HepG2 (cell line): ENCODE data around the gene SYS1. TPM values are rescaled to one million over a fixed set of nuclear protein-coding genes. Genes with fewer than 3 reads are reported as not detected.
A peak's percentile ranks its signal among the peaks of the same experiment; 100 is the strongest.

Experiments
- ASH2L ChIP-seq: fragments of 300-600, 200-600 bp; sonication (generic); IDR thresholded peaks from 2 replicates; pipeline ENCODE4 v1.7.0; 2017; ENCODE audit warnings: low read depth, mild to moderate bottlenecking, moderate library complexity, mixed read lengths, low read length; ENCODE audit not compliant: insufficient read length
- BRD4 ChIP-seq: sonication (generic); formaldehyde crosslinking; IDR thresholded peaks from 2 replicates; pipeline ENCODE4 v1.4.0; 2020; ENCODE audit warnings: missing genetic modification reagents
- ELF1 ChIP-seq: sonication (generic); formaldehyde crosslinking; IDR thresholded peaks from 2 replicates; pipeline ENCODE4 v1.4.0; 2020; ENCODE audit warnings: missing genetic modification reagents
- KLF15 ChIP-seq: sonication (generic); formaldehyde crosslinking; IDR thresholded peaks from 2 replicates; pipeline ENCODE4 v1.8.1; 2023; ENCODE audit warnings: borderline replicate concordance, mild to moderate bottlenecking, inconsistent platforms, missing genetic modification reagents, mixed read lengths
- LCORL ChIP-seq, 2 experiments: fragments of 450-650 bp in 1 of 2; sonication (generic) in 1 of 2; formaldehyde crosslinking in 1 of 2; IDR thresholded peaks; 2 replicates each; pipeline versions ENCODE4 v1.5.0 to v1.6.1; 2017 to 2020; ENCODE audit warnings: antibody characterized with exemption in 1 of 2, missing genetic modification reagents in 1 of 2
- MEIS2 ChIP-seq: sonication (generic); formaldehyde crosslinking; IDR thresholded peaks from 2 replicates; pipeline ENCODE4 v1.9.0; 2021; ENCODE audit warnings: mild to moderate bottlenecking, missing genetic modification reagents
- NKX3-1 ChIP-seq: sonication (generic); formaldehyde crosslinking; IDR thresholded peaks from 2 replicates; pipeline ENCODE4 v1.5.0; 2020; ENCODE audit warnings: missing genetic modification reagents
- TEAD3 ChIP-seq: optimal IDR thresholded peaks from 2 replicates; pipeline ENCODE3; 2016; ENCODE audit warnings: borderline replicate concordance
- ZNF484 ChIP-seq: sonication (generic); formaldehyde crosslinking; IDR thresholded peaks from 2 replicates; pipeline ENCODE4 v1.5.1; 2020; ENCODE audit warnings: mild to moderate bottlenecking, low read depth, missing genetic modification reagents, borderline replicate concordance
- ZNF496 ChIP-seq: sonication (generic); formaldehyde crosslinking; IDR thresholded peaks from 2 replicates; pipeline ENCODE4 v1.8.1; 2023; ENCODE audit warnings: mild to moderate bottlenecking, moderate library complexity, missing genetic modification reagents; ENCODE audit not compliant: insufficient replicate concordance
- ZNF543 ChIP-seq: sonication (generic); formaldehyde crosslinking; IDR thresholded peaks from 2 replicates; pipeline ENCODE4 v1.4.0; 2020; ENCODE audit warnings: mild to moderate bottlenecking, missing genetic modification reagents
- ZNF674 ChIP-seq: sonication (generic); formaldehyde crosslinking; IDR thresholded peaks from 2 replicates; pipeline ENCODE4 v1.5.0; 2020; ENCODE audit warnings: low read depth, mild to moderate bottlenecking, missing genetic modification reagents
- ZZZ3 ChIP-seq: sonication (generic); formaldehyde crosslinking; IDR thresholded peaks from 2 replicates; pipeline ENCODE4 v1.4.0; 2020; ENCODE audit warnings: missing genetic modification reagents, mild to moderate bottlenecking, borderline replicate concordance
- polyA plus RNA-seq, 8 experiments: library from polyadenylated mRNA; depleted of rRNA in 3 of 8; stranded (reverse) in 7 of 8; unstranded in 1 of 8; fragments of >200 nt; fragmentation: Illumina TruSeq in 4 of 8; extraction: Trizol in 4 of 8; gene quantifications; 2 replicates each; pipeline versions ENCODE4 v1.2.1 to v1.2.3, GENCODE V29; 2011 to 2016; ENCODE audit warnings: low read depth in 4 of 8, missing spikeins in 1 of 8, mixed read lengths in 1 of 8; ENCODE audit not compliant: insufficient read depth in 1 of 8
- total RNA-seq, 5 experiments: library from RNA; depleted of rRNA; stranded (reverse); fragments of >200 nt; fragmentation: Illumina TruSeq; extraction: Trizol; gene quantifications; 2 replicates each; pipeline ENCODE4 v1.2.3, GENCODE V29; 2016; ENCODE audit warnings: low read depth in 1 of 5
- TF ChIP-seq, protein P1 (sequence below): sonication (generic); formaldehyde crosslinking; IDR thresholded peaks from 2 replicates; pipeline ENCODE4 v1.8.1; 2022; ENCODE audit warnings: mild to moderate bottlenecking, missing genetic modification reagents
- TF ChIP-seq, protein P2 (sequence below): sonication (generic); formaldehyde crosslinking; IDR thresholded peaks from 2 replicates; pipeline ENCODE4 v1.5.1; 2020; ENCODE audit warnings: missing genetic modification reagents, mild to moderate bottlenecking, borderline replicate concordance
- TF ChIP-seq, protein P3 (sequence below): IDR thresholded peaks from 2 replicates; pipeline ENCODE4 v1.6.1; 2016; ENCODE audit warnings: missing genetic modification reagents, missing compliant biosample characterization
- TF ChIP-seq, protein P4 (sequence below): sonication (generic); formaldehyde crosslinking; conservative IDR thresholded peaks from 2 replicates; pipeline ENCODE4 v1.5.0; 2020; ENCODE audit warnings: missing genetic modification reagents
- TF ChIP-seq, protein P5 (sequence below): sonication (generic); formaldehyde crosslinking; IDR thresholded peaks from 2 replicates; pipeline ENCODE4 v1.4.0; 2020; ENCODE audit warnings: missing genetic modification reagents
- TF ChIP-seq, protein P6 (sequence below): sonication (generic); formaldehyde crosslinking; IDR thresholded peaks from 2 replicates; pipeline ENCODE4 v1.5.0; 2020; ENCODE audit warnings: missing genetic modification reagents
- TF ChIP-seq, protein P7 (sequence below): sonication (generic); formaldehyde crosslinking; IDR thresholded peaks from 2 replicates; pipeline ENCODE4 v1.4.0; 2020; ENCODE audit warnings: missing genetic modification reagents, borderline replicate concordance

SYS1 gene
- total and polyA plus RNA-seq, 2 of the 13 experiments (the other 11 are each of a cell fraction or from before 2014, with no cell fraction given): 38.3 to 65.6 TPM

DNA sequence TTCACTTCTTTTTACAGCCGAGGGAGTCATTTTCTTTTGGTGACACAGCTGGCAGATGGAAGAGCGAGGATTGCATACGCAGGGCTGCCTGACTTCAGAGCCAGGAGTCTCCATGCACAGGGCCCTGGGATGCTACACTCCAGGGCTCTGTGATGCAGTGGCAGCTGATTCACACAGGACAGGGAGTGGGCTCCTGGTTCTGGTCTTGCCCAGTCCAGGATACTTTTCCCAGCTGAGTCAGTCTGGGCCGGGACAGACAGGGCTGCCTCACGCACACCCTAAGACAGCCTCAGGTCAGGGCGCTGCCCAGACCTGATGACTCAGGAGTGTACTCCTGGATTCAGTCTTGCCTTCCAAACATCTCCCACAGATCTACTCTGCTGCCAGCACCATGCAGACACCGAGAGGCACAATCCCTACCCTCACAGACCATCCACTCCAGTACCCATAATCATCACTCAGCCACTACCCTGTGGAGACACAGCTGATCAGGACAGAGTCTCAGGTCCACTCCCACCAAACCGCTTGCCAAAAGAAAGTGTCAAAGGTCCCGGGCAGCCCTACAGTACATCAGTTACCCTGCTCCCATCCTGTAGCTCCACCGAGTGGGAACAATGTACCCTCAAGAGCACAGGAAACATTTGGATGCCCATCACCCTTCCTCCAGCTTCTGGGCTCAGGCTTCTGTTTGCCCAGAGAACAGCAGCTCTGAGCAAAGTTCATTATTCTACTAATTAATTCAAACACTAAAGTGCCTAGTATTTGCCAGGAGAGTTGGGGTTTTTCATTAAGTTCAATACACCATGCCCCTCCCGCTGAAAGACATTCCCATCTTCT, 26.2 kb upstream of the SYS1 start (continued):
- TF ChIP-seq ZNF496 (no peak), LCORL (IDR thresholded peaks at IDR 0.05) (no peak), LCORL (CRISPR knock-in tag; IDR thresholded peaks at IDR 0.05) (peak; percentile 63; the same call in 1 of the 2 replicates), MEIS2 (peak; percentile 35; the same call in 1 of the 2 replicates), ZNF674 (no peak), NKX3-1 (CRISPR knock-in tag) (no peak), ELF1 (CRISPR knock-in tag) (no peak), BRD4 (CRISPR knock-in tag) (no peak), ZNF484 (CRISPR knock-in tag) (no peak), ZNF543 (peak; percentile 70; the same call in 1 of the 2 replicates), TEAD3 (CRISPR knock-in tag) (peak; percentile 67), KLF15 (CRISPR knock-in tag) (no peak), ASH2L (peak; percentile 86), ZZZ3 (no peak)
- TF ChIP-seq, protein P1, sequence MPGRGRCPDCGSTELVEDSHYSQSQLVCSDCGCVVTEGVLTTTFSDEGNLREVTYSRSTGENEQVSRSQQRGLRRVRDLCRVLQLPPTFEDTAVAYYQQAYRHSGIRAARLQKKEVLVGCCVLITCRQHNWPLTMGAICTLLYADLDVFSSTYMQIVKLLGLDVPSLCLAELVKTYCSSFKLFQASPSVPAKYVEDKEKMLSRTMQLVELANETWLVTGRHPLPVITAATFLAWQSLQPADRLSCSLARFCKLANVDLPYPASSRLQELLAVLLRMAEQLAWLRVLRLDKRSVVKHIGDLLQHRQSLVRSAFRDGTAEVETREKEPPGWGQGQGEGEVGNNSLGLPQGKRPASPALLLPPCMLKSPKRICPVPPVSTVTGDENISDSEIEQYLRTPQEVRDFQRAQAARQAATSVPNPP (CRISPR knock-in tag): no peak
- TF ChIP-seq, protein P2, sequence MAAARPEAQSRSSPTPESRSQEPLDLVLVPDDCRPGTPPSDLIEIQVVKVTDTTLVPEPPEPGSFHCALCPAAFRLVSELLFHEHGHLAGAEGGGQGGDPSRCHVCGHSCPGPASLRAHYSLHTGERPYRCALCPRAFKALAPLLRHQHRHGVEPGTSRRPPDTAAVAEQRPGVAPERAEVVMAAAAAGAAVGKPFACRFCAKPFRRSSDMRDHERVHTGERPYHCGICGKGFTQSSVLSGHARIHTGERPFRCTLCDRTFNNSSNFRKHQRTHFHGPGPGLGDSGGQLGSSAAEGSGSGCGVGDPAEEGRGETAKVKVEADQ (CRISPR knock-in tag): no peak
- TF ChIP-seq, protein P3, sequence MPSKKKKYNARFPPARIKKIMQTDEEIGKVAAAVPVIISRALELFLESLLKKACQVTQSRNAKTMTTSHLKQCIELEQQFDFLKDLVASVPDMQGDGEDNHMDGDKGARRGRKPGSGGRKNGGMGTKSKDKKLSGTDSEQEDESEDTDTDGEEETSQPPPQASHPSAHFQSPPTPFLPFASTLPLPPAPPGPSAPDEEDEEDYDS (CRISPR knock-in tag): no peak
- TF ChIP-seq, protein P4, sequence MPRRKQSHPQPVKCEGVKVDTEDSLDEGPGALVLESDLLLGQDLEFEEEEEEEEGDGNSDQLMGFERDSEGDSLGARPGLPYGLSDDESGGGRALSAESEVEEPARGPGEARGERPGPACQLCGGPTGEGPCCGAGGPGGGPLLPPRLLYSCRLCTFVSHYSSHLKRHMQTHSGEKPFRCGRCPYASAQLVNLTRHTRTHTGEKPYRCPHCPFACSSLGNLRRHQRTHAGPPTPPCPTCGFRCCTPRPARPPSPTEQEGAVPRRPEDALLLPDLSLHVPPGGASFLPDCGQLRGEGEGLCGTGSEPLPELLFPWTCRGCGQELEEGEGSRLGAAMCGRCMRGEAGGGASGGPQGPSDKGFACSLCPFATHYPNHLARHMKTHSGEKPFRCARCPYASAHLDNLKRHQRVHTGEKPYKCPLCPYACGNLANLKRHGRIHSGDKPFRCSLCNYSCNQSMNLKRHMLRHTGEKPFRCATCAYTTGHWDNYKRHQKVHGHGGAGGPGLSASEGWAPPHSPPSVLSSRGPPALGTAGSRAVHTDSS (CRISPR knock-in tag): no peak
- TF ChIP-seq, protein P5, sequence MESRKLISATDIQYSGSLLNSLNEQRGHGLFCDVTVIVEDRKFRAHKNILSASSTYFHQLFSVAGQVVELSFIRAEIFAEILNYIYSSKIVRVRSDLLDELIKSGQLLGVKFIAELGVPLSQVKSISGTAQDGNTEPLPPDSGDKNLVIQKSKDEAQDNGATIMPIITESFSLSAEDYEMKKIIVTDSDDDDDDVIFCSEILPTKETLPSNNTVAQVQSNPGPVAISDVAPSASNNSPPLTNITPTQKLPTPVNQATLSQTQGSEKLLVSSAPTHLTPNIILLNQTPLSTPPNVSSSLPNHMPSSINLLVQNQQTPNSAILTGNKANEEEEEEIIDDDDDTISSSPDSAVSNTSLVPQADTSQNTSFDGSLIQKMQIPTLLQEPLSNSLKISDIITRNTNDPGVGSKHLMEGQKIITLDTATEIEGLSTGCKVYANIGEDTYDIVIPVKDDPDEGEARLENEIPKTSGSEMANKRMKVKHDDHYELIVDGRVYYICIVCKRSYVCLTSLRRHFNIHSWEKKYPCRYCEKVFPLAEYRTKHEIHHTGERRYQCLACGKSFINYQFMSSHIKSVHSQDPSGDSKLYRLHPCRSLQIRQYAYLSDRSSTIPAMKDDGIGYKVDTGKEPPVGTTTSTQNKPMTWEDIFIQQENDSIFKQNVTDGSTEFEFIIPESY: peak; percentile 80; the same call in 1 of the 2 replicates
- TF ChIP-seq, protein P6, sequence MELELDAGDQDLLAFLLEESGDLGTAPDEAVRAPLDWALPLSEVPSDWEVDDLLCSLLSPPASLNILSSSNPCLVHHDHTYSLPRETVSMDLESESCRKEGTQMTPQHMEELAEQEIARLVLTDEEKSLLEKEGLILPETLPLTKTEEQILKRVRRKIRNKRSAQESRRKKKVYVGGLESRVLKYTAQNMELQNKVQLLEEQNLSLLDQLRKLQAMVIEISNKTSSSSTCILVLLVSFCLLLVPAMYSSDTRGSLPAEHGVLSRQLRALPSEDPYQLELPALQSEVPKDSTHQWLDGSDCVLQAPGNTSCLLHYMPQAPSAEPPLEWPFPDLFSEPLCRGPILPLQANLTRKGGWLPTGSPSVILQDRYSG: no peak
- TF ChIP-seq, protein P7, sequence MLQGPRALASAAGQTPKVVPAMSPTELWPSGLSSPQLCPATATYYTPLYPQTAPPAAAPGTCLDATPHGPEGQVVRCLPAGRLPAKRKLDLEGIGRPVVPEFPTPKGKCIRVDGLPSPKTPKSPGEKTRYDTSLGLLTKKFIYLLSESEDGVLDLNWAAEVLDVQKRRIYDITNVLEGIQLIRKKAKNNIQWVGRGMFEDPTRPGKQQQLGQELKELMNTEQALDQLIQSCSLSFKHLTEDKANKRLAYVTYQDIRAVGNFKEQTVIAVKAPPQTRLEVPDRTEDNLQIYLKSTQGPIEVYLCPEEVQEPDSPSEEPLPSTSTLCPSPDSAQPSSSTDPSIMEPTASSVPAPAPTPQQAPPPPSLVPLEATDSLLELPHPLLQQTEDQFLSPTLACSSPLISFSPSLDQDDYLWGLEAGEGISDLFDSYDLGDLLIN (CRISPR knock-in tag): no peak
